Caki2 (cell line): Measurements from ENCODE around the gene TIMM22. TPM values are rescaled to one million over a fixed set of nuclear protein-coding genes. Genes with fewer than 3 reads are reported as not detected.
"Not testable (repeated sequence)": the region's sequence is repeated elsewhere in the genome, so short reads cannot be mapped to it uniquely, and the experiment has no call there.

ENCODE experiments used
- DNase-seq: peaks from one replicate; pipeline ENCODE4 v3.0.0-alpha.2; 2015; ENCODE audit warnings: low read depth
- in situ Hi-C: cut with HindIII; loops from 2 replicates; pipeline ENCODE4 v1.10.0; 2016; ENCODE audit warnings: low sequenced_read_pairs, low pct_unique_long_range_greater_than_20kb, mixed read lengths
- total RNA-seq: library from RNA; depleted of rRNA; stranded (reverse); fragments of >200 nt; shearing (Covaris generic); gene quantifications from 2 replicates; pipeline ENCODE4 v1.2.3, GENCODE V29; 2014; ENCODE audit warnings: low replicate concordance

TIMM22 gene
- total RNA-seq, 1 experiment from 2014 or later, result 19.8 TPM

DNA sequence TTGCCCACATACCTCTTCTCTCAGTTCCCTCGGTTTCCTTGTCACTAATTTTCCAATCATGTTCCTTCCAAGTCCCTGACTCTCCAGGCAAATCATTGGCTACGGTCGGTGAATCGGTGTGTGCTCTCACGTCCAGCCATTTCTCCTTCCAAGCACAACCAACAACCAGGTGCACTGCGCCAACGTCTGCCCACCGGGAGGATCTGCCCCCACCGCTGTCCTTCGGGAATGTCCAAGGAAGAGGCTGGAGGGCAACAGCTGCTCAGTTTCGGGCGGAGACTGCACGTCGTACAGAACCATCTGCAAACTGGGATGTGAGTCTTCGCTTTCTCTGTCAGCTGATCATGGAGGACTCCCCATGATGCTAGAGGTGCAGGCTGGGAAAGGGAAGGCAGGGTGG, 9.0 kb upstream of the TIMM22 start:
- in situ Hi-C loops, result no loop called here
- no peak for DNase-seq

DNA sequence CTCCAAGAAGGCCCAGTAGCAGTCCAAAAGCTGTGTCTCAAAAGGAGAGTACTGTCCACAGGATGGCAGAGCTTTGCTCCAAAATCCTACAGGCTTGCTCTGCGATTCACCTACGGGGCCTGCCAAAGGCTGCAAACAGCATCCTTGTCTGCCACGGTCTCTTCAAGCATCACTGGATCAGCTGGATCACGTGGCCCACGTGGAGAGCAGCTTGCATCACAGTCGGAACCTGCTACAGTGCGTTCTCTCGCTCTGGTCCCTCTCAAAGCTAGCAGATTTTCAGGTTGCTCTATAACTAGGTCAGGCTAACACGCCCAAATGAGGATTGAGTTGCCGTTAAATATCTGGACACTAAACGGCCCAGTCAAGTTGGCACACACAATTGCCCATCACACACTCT, 8.4 kb upstream of the TIMM22 start:
- in situ Hi-C loops, result no loop called here
- DNase-seq, result no peak

DNA sequence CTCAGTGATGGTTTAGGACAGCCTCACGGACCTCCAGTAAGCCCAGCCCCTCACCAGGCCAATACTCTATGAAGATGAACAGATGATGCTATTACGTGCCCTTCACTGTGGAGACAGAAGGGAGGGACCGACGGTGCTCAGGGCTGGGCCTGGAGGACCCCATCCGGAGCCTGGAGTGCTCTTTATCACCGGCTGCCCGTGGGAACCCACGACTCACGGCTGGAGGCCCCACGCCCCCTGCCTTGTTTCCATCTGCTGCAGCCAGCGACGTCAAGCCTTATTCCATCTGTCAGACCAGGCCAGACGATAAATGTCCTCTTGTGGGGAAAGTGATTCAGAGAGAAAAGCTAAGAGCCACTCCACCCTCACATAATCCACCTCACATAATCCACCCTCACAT, 4.0 kb upstream of the TIMM22 start:
- DNase-seq, result no peak
- in situ Hi-C loops, result no loop called here

DNA sequence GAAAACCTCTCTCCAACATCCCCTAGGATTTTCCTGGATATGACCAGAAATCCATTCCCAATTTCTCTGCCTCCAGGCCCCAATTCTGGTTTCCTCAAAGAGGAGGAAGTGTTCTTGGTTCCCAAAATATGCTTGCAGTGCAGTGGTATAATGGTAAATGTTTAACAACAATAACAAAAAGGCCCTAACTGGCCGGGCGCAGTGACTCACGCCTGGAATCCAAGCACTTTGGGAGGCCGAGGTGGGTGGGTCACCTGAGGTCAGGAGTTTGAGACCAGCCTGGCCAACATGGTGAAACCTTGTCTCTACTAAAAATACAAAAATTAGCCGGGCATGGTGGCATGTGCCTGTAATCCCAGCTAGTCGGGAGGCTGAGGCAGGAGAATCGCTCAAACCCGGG, 1.6 kb upstream of the TIMM22 start:
- DNase-seq, in situ Hi-C loops: not testable (repeated sequence)

DNA sequence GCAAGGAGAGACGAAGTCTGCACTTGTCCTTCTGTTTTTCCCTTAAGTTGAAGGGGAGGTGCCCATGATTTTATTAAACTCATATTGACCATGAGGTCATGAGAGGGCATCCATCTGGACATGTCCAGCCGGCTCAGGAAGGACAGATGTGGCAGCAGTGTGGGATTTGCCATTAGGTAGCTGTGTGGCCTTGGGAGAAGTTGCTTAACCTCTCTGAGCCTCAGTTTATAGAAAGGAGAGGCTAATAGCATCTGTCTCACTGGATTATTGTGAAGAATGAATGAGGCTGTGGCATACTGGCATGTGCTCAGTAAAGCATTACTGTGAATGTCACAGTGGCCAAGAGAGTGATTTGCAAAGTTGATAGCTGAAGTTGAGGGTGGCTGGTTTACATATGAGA, 1.2 kb downstream of the TIMM22 start:
- no peak for DNase-seq
- in situ Hi-C loops, result no loop called here

DNA sequence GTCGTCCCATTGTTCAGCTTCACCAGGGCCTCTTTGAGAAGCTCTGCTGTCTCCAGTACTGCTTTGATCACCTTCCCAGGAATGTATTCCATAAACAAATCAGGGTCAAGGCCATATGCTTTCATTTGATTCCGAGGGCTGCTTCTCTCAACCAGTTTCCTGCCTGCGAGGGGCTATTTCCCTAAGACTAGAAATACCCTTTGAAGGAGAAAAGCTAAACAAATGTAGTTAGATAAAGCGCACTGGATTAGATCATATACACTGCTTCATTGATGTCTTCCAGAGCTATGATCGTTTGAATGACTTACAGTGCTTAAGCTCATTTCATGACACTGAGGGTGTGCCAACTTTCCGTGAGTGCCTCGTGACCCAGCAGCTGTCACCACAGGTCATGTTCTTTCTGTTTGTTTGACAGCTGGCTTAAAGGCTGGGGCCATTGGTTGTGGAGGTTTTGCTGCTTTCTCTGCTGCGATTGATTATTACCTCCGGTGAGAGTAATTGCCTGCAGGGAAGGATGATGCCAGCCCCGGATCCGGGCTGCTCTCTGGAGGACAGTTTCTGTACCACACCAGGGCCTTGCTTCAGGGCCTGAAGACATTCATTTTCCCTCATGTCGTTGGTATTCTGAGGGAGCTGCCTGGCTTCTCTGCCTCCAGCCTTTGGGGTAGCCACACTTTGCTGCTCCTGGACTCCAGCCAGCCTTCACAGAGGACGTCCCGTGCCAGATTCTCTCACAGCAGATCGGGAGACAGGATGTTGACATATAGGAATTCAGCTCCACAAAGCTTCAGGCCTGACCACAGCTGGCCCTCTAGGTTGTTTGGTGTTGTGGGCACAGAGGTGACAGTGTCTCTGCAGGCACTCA, 3.9 kb downstream of the TIMM22 start:
- in situ Hi-C loops, result no loop called here
- DNase-seq, result no peak

DNA sequence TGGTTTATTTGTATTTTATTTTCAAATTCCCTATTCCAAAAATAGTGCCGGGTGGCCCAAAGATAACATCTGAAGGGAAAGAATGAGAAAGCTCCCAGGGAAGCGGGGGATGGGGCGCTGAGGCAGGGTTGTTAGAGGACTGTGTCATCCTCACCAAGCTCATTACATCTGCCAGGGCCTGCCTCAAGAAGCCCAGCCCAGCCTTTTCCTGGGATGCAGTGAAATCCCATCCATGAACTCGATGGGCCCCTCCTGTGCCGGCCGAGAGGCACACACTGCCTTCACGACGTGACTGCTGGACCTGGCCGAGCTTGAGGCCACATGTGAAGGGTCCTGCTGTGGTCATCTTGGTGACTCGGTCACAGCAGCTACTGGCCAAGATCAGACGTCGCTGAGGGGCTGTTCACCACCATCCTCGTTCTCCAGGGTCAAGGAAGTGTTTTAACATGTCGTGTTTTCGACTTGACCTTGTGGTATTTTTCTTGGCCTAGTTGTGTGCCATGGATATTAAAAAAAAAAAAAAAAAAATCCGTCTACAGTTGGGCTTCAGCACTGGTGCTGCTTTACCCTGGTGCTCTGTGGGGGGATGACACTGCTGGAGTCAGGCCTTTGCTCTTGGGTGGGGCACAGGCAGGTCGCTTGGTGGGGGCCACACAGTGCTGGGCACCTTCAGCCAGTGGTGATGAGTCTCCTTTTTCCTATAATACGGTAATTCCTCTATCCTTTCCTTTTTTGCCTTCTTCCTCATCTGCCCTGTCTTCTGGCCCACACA, 4.9 kb downstream of the TIMM22 start:
- in situ Hi-C loops, result no loop called here
- no peak for DNase-seq

DNA sequence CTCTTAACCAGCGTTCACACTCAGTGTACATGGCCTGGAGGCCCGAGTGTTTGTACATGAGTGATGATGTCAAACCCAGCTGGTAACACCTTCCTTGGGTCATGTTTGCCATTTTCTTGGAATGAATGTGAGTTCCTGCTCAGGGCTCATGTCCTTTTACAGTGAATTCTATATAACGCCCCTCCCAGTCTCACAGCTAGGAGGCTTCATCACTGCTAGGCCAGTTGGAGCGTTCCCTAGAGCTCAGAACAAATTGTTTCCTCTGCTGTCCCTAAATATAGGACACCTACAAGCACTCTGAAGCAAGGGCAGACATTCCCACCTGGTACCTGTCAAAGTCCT, 5.5 kb downstream of the TIMM22 start:
- DNase-seq, result no peak
- in situ Hi-C loops, result no loop called here

DNA sequence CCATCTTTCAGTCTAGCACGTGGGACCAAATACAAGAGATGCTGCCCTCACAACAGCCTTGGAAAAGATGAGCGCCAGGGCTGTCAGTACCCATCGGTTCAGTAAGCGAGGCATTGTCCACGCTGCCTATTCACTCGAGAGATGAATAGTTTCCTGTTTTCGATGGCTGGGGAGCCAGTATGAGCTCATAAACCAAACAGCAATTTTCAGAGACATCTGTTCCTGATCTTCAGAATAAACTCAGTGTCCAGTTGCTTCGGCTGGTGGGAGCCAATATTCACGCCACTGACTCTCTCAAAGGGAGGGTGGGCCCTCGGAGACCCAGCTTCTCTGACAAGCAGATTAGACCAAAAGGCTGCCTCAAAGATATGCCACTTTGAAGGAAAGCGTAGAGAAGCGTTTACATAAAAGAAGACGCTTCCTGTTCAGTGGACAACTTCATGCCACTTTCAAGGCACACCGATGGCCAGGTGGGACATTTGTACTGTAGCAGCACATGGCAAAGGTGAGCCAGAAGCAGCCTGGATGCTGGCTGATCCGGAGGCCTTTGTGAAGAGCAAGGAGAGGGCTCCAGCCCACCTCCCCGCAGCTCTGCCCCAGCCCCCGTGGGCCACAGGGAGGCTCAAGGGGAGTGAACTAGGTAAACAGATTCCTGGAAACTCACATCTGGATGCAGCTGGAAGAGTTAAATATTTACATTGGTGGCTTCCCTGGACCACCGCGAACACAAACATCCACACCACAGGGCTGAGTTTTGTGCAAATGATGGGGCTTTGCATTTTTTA, 6.0 kb downstream of the TIMM22 start:
- in situ Hi-C loops, result no loop called here
- no peak for DNase-seq

DNA sequence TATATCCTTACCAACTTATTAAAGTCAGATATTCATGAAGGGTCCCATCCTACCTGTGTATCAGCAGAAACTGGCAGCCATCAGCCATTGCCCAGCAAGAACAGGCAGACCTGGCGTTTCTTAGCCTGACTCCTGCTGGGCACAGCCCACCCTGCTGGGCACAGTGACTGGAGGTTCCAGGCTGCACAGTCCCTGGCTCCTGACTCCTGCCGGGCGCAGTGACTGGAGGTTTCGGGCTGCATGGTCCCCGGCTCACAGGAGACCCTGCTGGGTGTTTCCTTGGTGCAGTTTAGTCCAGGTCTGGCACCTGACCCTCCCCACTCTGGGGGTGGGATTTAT, 6.7 kb downstream of the TIMM22 start:
- in situ Hi-C loops, result no loop called here
- DNase-seq, result no peak

DNA sequence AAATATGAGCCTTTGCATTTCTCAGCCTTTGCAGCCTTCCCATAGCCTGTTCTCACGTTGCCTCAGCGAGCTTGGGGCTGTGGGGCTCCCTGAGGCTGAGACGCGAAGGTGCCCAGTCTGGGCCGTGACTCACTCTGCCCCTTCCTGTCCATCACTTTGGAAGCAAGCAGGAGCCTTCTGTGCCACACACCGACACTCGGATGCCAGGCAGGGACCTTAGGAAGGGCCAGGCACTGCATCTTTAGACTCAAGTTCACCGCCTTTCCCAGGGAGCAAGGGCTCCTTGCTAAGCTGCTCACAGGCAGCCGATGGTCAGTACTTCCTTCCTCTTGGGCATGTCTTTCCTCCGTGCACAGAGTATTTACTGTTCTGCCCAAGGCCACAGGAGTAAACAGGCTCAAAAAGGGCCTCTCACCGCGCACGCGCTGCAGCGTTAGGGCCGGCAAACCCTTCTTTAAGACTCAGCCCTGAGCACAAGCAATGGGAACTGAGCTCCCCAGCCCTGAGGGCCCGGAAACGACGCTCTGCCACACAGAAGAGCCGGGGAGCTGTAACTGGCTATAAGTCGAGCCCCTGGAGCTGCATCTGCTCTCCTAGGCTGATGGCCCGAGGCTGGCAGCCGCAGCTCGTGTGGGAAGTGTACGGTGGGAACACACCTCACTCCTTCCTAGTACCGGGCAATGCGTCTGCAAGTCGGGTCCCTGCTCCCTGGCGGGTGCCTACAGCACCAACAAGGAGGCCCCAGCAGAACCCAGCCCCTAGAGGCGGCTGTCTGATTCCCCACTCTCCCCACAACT, 7.2 kb downstream of the TIMM22 start:
- in situ Hi-C loops, result no loop called here
- DNase-seq, result no peak

DNA sequence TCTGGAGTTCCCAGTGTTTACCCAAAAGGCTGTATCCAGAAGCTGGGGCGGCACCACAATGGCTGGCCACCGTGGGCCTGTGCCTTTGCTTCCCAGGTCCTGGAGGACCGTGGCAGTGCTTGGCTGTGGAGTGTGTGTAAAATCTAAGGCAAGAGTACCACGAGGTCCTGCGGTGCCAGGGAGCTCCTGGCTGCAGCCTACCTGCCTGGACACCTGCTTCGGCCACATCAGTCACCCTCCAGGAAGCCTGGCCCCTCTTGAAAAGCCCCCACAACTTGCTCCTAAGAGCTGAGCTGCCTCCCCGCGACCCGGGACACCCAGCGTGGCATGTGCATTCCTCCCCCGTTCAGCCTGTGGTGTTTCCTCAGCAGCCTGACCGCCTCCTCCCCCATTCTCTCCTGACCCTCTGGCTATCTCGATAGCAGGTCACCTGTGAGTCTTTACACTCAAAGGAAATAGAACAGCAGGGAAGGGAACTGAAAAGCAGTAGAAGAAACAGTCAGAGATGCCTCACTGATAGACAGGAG, 7.9 kb downstream of the TIMM22 start:
- no peak for DNase-seq
- in situ Hi-C loops, result no loop called here

DNA sequence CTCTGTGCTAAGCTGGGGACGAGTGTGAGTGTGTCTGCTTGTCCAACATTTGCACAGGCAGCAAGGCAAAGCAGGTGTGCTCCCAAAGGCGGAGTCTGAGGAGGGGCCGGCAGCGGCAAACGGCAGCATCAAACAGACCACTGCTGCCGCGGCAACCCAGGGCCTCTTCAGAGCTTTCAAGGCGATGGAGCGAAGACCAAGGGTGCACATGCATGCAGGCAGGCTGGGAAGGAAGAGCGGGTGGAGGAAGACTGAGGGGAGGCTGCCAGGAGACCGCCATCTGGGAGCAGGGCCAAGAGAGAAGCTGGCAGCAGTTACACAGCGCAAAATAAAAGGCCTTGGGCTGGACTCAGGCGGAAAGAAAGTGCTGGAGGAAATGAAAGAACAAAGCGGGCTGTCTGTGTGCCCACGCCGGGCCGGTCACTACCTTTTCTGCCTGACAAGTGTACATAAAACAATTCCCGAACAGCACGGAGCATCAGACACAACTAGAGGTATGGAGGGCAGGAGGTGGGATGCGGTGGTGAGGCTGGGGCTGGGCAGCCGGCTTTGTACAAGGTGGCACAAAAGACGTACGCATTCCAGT, 8.5 kb downstream of the TIMM22 start:
- in situ Hi-C loops, result no loop called here
- DNase-seq, result no peak

DNA sequence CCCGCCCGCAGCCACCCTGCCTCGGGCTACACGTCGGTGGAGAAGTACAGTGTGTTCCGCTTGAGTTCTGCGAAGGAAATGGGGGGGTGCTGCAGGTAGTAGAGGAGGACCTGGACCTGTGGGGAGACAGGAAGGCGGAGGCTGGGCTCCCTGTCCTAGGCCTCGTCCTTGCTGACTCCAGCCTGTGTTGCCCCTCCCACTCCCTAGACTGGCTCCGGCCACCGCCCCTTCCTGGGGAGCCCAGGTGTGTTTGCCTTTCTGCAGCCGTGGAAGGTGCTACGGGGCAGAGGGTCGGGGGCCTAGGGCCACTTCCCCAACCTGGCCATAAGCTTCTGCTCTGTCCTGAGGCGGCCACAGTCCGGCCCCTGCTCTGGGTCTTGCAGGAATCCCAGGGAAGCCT, 9.1 kb downstream of the TIMM22 start:
- in situ Hi-C loops, result no loop called here

DNA sequence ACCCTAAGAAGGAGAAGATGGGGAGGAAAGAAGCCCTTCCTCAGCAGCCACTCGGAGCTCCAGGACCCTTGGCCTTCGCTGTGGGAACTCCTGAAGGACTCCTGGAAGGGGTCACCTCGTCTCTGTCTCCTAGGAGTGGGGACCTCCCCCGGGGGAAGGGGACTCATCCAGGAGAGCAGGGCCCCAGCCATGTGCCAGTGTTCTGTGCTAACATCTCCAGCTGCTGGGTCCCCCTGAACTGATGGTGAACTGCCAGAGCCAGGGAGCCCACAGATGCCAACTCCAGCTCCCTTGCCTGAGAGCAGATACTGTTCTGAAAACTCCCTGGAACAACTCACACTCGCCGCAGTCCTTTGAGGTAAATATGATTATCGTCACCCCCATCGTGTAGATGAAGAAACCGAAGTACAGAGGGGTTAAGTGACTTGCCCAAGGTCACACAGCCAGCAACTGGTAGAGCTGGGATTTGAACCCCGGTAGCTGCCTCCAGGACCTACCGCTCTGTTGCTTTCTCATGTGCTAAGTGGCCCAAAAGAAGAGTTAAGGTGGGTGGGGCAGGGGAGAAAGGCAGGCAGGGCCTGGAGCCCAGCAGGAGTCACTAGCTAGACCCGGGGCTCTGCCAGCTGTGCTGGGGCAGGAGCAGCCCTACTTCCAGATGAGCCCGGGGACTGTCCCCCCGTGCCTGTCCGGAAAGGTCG, 10.5 kb downstream of the TIMM22 start:
- DNase-seq, result no peak
- in situ Hi-C loops, result no loop called here

More for the DNA sequence above, 9.1 kb downstream of the TIMM22 start:
- no peak for DNase-seq

DNA sequence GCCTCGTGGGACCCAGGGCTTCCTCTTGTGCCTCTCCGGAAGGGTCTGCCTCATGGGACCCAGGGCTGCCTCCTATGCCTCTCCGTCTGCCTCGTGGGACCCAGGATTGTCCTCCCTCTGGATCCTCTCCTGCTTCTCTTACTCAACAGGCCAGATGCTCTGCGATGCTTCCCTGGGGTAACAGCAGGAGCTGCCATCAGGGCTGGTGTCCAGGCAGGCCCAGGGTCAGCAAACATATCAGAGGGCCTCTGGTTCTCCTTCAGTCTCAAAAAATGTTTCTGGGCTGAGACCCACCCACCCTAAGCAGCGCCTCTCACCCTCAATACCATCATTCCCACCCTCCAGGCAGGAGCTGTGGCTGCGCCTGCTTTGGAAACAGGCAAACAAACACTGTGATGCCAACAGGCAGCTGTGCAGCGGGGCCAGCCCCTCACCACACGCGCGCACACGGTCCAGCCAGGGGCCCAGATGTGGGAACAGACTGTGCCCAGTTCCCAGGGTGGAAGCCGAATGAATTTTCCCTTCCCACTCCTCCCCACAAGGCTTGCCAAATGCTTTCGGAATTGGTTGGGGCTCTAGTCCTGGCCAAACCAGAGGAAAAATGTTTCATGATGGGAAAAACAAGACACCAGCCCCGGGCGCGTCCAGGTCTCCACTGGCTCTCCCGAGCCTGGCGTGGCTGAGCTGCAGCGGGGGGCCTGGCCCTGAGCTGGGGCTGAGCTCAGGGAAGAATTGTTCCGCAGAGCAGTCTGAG, 11.3 kb downstream of the TIMM22 start:
- DNase-seq, result no peak
- in situ Hi-C loops, result no loop called here
